Measurements from ENCODE around the gene NEK4. TPM values are rescaled to one million over a fixed set of nuclear protein-coding genes. Genes with fewer than 3 reads are reported as not detected.

Gene NEK4
- total and polyA plus RNA-seq, 10 of the 15 experiments (the other 5 are each of a cell fraction or from before 2014, with no cell fraction given), result 7.0 to 29.1 (median 16.4) TPM

GRCh38 chr3:52719618-52720017 lies 51.1 kb downstream of the NEK4 start:
- H3K36me3 ChIP-seq (ENCODE audit: control insufficient read depth in 2 of 2, insufficient read depth in 2 of 2, low read length in 1 of 2), result no peaks in the 10 kb centered on the region; a peak in 1 of 4 replicates
- no peaks in the 10 kb centered on the region for H3K79me2 ChIP-seq (ENCODE audit: control insufficient read depth, insufficient read depth, low read length)
- H3K27ac ChIP-seq (ENCODE audit: control insufficient read depth, insufficient read depth), result no peak overlapping the region
- intact Hi-C loops (cut with micrococcal nuclease; ENCODE audit: unreplicated experiment), result no loop called here
- ChIA-PET RAD21 (ENCODE audit: unreplicated experiment) (no interaction called here), SMC1A (ENCODE audit: uncharacterized antibody, unreplicated experiment) (interaction anchor here (0.6 to 2.0 kb wide), 4 partner anchors 8 to 27 kb away, joined by 3 to 6 read pairs (median 4); no protein-coding TSS in a partner anchor), POLR2A (interaction anchor here (0.7 to 1.3 kb wide), 3 partner anchors 9 to 178 kb away, joined by 3 to 4 read pairs (median 4); partner anchors contain the start of gene STIMATE), CTCF (interaction anchor here (0.7 to 2.1 kb wide), 3 partner anchors 79 to 204 kb away, joined by 3 to 6 read pairs (median 4); no protein-coding TSS in a partner anchor)
- H2AFZ ChIP-seq (ENCODE audit: control insufficient read depth, low read depth, low read length), result no peak overlapping the region
- no peak overlapping the region for H3K4me2 ChIP-seq (ENCODE audit: control insufficient read depth, insufficient read depth)
- peaks cover 27% of the 10 kb centered on the region for H3K4me1 ChIP-seq (ENCODE audit: control insufficient read depth, insufficient read depth, low read length)
- ATAC-seq (no peak), DNase-seq (ENCODE audit: low read depth, low spot score) (no peak), FAIRE-seq (no peak)
- in situ Hi-C loops (cut with MboI), result no loop called here
- peak; percentile 65; the same call in 1 of the 2 replicates for TF ChIP-seq CBX5 (IDR thresholded peaks at IDR 0.05; ENCODE audit: low read depth)
- TF ChIP-seq MLLT1 (IDR thresholded peaks at IDR 0.05), result no peak
- TF ChIP-seq RELB (IDR thresholded peaks at IDR 0.05; ENCODE audit: low read depth), result no peak
- TF ChIP-seq SRF (IDR thresholded peaks at IDR 0.05; ENCODE audit: low read depth in 2 of 2, low read length in 2 of 2), result no peak
- TF ChIP-seq SUPT20H (IDR thresholded peaks at IDR 0.05; ENCODE audit: borderline replicate concordance, control insufficient read depth, low read depth, low read length), result no peak
- TF ChIP-seq IRF5 (IDR thresholded peaks at IDR 0.05; ENCODE audit: borderline replicate concordance), result no peak
- TF ChIP-seq SMC3 (IDR thresholded peaks at IDR 0.05; ENCODE audit: borderline replicate concordance, low read length), result no peak
- no peaks in the 10 kb centered on the region for H4K20me1 ChIP-seq (ENCODE audit: control insufficient read depth, insufficient read depth)
- no peaks in the 10 kb centered on the region for H3K27me3 ChIP-seq (replicated peaks in 1 of 2; ENCODE audit: control insufficient read depth in 2 of 2, insufficient read depth in 2 of 2, low read length in 1 of 2)
- H3K4me3 ChIP-seq, result no peak overlapping the region
- peaks cover 2% of the 10 kb centered on the region; the same call in 2 of the 3 replicates for H3K9me3 ChIP-seq (replicated peaks; ENCODE audit: control insufficient read depth, insufficient read depth, low read length)
- no peak overlapping the region for H3K9ac ChIP-seq (ENCODE audit: control insufficient read depth, insufficient read depth, low read length)
- BruUV-seq (replicated peaks), result no TSS peak

All from GM12878 (cell line).